ENCODE measurements around the gene NAE1.

- TF ChIP-seq CTCF (IDR thresholded peaks at IDR 0.05 in 4 of 5, conservative IDR thresholded peaks at IDR 0.05 in 1 of 5) (no peak), POLR2A (IDR thresholded peaks at IDR 0.05) (no peak)
Measured at GRCh38 chr16:66834746-66835145, 4.0 kb upstream of the NAE1 start.

All from gastrocnemius medialis (tissue), 4 donors.